AG04450 (cell line): ENCODE measurements around the gene PRRC2B. TPM values are rescaled to one million over a fixed set of nuclear protein-coding genes. Genes with fewer than 3 reads are reported as not detected.

Source experiments
- CTCF ChIA-PET: fragments of 300-600, 350-600 bp; formaldehyde crosslinking; extraction: SDS; loops from one replicate; lab custom pipeline; 2022; ENCODE audit warnings: antibody characterized with exemption, inconsistent platforms; lab: Charles Lee
- POLR2A ChIA-PET: fragments of 350-600 bp; formaldehyde crosslinking; extraction: SDS; loops from one replicate; lab custom pipeline; 2021; ENCODE audit warnings: antibody characterized with exemption, inconsistent platforms; lab: Yijun Ruan, JAX
- DNase-seq: peaks from one replicate; pipeline ENCODE4 v3.0.0-alpha.2; 2011; ENCODE audit warnings: low read depth, low spot score
- H3K27ac ChIP-seq: one replicate; pipeline ENCODE4 v1.5.1; 2012; ENCODE audit warnings: low read depth, low read length, control low read depth
- H3K27me3 ChIP-seq: one replicate; pipeline ENCODE4 v1.6.0; 2012; ENCODE audit warnings: low read length; ENCODE audit not compliant: control insufficient read depth, insufficient read depth
- H3K4me3 ChIP-seq: 2 replicates; pipeline ENCODE4 v1.5.1; 2011; ENCODE audit warnings: mild to moderate bottlenecking, low read depth, low read length, control low read depth
- H3K9me3 ChIP-seq: 2 replicates; pipeline ENCODE4 v1.5.1; 2012; ENCODE audit warnings: low read length; ENCODE audit not compliant: control insufficient read depth, insufficient read depth
- polyA plus RNA-seq: library from polyadenylated mRNA; depleted of rRNA; stranded (reverse); fragments of >200 nt; gene quantifications from 2 replicates; pipeline ENCODE4 v1.2.3, GENCODE V29; 2011
- TF ChIP-seq, protein P1 (sequence below): IDR thresholded peaks from 2 replicates; pipeline ENCODE4 v1.5.1; 2011; ENCODE audit warnings: low read depth, low read length, control low read depth, inconsistent platforms

PRRC2B gene
- polyA plus RNA-seq, 1 experiment: 31.8 TPM

DNA sequence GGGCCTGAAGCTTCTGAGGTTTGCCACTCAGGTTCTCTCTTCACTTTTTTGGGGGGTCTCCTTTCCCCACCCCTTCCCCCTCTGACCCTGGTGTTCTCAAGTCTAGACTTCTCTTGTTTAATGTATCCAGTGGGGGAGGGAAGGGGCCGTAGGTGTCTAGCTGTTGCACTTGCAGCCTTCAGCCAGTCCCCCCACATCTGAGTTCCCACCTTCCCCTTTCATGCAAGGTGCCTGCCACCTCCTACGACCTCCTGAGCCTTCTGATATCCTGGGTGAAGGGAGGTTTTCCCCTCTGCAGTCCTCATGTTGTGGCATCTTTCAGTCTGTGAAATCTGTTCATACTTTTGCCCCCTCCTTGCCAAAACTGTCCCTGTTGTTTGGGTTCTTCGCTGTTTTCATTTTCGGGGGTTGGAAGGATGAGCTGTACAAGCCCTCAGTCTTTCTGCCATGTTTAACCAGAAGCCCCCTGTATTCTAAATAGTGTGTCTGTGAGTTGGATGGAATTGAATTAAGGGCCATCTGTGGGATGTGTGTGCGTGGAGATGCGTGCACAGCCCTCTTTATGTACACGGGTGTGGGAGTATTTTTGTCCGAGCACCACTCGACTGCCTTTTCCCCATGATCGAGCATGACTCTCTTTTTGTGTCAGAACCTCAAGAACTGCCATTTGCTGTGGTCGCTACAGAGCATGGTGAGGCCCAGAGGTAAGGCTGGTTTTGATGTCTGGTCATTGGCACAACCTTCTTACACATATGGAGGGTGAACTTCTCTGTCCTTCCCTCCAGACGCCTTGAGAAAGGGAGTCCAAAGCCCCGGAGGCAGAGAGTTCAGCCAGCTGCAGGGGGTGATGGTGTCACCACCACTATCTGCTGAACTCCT is 23.6 kb downstream of the PRRC2B start:
- Histone ChIP-seq H3K9me3 (no peaks in the 10 kb centered on the region), H3K27me3 (no peaks in the 10 kb centered on the region), H3K27ac (peak overlapping the region; percentile 70), H3K4me3 (no peak overlapping the region)
- CTCF ChIA-PET: interaction anchor here (1.4 kb wide), 1 partner anchor 68 kb away, joined by 4 read pairs; no protein-coding TSS in a partner anchor
- TF ChIP-seq, protein P1, sequence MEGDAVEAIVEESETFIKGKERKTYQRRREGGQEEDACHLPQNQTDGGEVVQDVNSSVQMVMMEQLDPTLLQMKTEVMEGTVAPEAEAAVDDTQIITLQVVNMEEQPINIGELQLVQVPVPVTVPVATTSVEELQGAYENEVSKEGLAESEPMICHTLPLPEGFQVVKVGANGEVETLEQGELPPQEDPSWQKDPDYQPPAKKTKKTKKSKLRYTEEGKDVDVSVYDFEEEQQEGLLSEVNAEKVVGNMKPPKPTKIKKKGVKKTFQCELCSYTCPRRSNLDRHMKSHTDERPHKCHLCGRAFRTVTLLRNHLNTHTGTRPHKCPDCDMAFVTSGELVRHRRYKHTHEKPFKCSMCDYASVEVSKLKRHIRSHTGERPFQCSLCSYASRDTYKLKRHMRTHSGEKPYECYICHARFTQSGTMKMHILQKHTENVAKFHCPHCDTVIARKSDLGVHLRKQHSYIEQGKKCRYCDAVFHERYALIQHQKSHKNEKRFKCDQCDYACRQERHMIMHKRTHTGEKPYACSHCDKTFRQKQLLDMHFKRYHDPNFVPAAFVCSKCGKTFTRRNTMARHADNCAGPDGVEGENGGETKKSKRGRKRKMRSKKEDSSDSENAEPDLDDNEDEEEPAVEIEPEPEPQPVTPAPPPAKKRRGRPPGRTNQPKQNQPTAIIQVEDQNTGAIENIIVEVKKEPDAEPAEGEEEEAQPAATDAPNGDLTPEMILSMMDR: no peak
- DNase-seq: no peak
- POLR2A ChIA-PET: interaction anchor here (1.5 kb wide), 1 partner anchor 12 kb away, joined by 5 read pairs; no protein-coding TSS in a partner anchor

DNA sequence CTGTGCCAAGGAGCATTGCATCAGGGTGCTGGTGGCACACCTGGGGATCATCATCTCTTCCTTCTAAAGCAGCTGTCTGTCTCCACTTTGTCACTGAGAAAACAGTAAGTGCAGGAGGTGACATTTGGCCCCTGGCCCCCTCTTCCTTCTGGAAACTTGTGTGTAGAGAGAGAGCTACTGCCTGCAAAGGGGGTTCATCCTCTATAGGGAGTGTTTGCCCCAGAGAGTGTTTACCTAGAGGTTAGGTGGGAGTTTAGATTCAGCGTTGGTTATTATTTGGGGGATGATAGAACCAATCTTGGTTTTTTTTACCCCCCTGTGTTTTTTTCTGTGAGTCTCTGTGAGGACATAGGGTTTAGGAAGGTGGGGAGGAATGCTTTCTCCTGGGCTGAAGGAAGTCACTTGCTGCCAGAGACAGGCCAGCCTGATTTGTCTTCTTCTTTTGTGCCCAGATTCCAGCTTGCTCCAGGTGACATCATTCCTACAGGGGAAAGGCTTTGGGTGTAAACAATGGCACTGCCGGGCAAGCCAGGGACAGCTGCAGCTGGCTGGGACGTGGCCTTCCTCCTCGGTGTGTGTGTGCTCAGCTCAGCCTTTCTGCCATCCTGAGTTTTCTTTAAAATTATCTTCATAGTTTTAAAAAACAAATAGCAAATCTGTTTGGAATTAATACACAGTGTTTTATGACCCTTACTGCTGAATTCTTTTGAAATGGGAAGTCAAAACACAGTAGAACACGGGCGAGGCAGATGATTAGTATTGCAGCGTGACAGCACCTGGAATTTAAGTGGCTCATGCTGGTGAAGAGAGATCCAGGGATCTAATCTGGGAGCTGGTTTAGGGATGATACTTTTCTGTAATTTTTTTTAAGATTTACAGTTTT is 24.5 kb downstream of the PRRC2B start:
- DNase-seq: no peak
- ChIA-PET CTCF (interaction anchor here (1.1 to 1.4 kb wide), 2 partner anchors 17 to 69 kb away, joined by 3 to 4 read pairs; no protein-coding TSS in a partner anchor), POLR2A (interaction anchor here (1.3 to 1.5 kb wide), 2 partner anchors 11 to 15 kb away, joined by 5 read pairs; no protein-coding TSS in a partner anchor)
- H3K9me3 ChIP-seq: no peaks in the 10 kb centered on the region
- H3K27ac ChIP-seq: peak overlapping the region; percentile 70
- no peaks in the 10 kb centered on the region for H3K27me3 ChIP-seq
- TF ChIP-seq, protein P1: no peak
- no peak overlapping the region for H3K4me3 ChIP-seq

DNA sequence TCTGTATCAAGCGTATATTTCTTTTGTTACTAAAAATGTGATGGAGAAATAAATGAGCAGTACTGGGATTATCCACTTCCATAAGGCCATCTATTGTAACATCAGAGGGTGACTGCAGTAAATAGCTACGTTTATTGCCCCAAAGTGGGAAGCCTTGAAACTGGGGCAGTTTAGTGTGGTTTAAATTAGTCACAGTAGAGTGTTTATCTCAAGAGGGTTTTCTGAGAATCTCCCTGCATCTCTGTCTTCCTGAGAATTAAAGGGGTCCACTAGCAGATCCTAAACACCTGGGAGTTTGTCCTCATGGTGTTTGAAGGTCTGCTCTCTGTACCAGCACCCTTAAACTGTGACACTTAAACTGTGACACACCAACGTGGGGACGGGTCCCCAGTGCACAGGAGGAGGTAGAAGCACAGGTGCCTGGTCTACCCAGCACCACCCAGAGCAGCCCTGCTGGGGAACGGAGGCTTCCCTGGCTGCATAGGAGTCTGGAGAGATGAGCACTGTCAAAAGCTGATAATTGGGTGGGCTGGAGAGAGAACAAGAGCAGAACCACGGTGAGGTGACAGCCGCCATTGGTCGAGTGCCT is 25.2 kb downstream of the PRRC2B start:
- TF ChIP-seq, protein P1: no peak
- CTCF ChIA-PET: interaction anchor here (1.1 to 1.4 kb wide), 2 partner anchors 17 to 69 kb away, joined by 3 to 4 read pairs; no protein-coding TSS in a partner anchor
- Histone ChIP-seq H3K4me3 (no peak overlapping the region), H3K9me3 (no peaks in the 10 kb centered on the region), H3K27me3 (no peaks in the 10 kb centered on the region), H3K27ac (peak overlapping the region; percentile 11)
- POLR2A ChIA-PET: interaction anchor here (1.3 kb wide), 1 partner anchor 14 kb away, joined by 5 read pairs; no protein-coding TSS in a partner anchor
- no peak for DNase-seq

DNA sequence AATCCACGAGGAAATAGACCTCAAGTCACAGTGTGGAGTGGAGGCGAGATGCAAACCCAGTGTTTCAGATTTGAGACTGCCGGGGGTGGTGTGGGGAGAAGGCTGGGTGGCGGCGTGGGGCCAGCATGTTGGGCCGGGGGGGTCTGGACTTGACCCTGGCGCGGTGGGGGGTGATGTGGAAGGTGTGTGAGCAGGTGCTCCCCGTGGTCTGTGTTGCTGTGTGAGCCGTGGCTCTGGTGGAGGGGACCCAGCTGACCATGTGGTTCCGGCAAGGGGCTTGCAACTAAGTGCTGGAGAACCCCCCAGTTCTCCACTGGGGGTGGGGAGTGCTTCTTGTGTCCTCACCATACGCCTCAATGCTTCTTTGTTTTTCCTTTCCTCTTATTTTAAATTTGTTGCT is 25.8 kb downstream of the PRRC2B start:
- no peak for DNase-seq
- Histone ChIP-seq H3K9me3 (no peaks in the 10 kb centered on the region), H3K27ac (no peak overlapping the region), H3K4me3 (no peak overlapping the region), H3K27me3 (no peaks in the 10 kb centered on the region)
- CTCF ChIA-PET: no interaction called here
- TF ChIP-seq, protein P1: no peak
- POLR2A ChIA-PET: no interaction called here
